Prostate gland (tissue), 2 donors: Measurements from ENCODE around the gene DHRS7. TPM values are rescaled to one million over a fixed set of nuclear protein-coding genes. Genes with fewer than 3 reads are reported as not detected.

Experiments
- DNase-seq: peaks from one replicate; pipeline ENCODE4 v3.0.0-alpha.2; 2019; ENCODE audit warnings: low spot score
- H3K27ac ChIP-seq, 2 donors: fragments of 200-600 bp; sonication (generic); 2 replicates each; pipeline ENCODE4 v1.5.1; 2017 to 2019
- H3K27me3 ChIP-seq: fragments of 200-600 bp; sonication (generic); replicated peaks from 2 replicates; pipeline ENCODE4 v1.5.1; 2019; ENCODE audit not compliant: insufficient read depth
- H3K36me3 ChIP-seq, 2 donors: fragments of 200-600 bp; sonication (generic); 1 replicate in 1 of 2; 2 replicates in 1 of 2; pipeline versions ENCODE4 v1.5.1 to v1.8.1; 2017 to 2019
- H3K4me1 ChIP-seq: fragments of 200-600 bp; sonication (generic); replicated peaks from 2 replicates; pipeline ENCODE4 v1.5.1; 2019
- H3K4me3 ChIP-seq, 2 donors: fragments of 200-600 bp; sonication (generic); 2 replicates each; pipeline ENCODE4 v1.5.1; 2017 to 2019
- H3K9me3 ChIP-seq: fragments of 200-600 bp; sonication (generic); 2 replicates; pipeline ENCODE4 v1.5.1; 2017
- CTCF ChIP-seq, 4 experiments: fragments of 200-600 bp in 2 of 4; fragments of 450-650 bp in 2 of 4; sonication (generic) in 2 of 4; IDR thresholded peaks; 1 replicate in 3 of 4; 2 replicates in 1 of 4; pipeline ENCODE4 v1.5.1; 2016 to 2019; ENCODE audit warnings: antibody characterized with exemption in 4 of 4, mild to moderate bottlenecking in 2 of 4, moderate library complexity in 2 of 4
- POLR2A ChIP-seq: fragments of 450-650 bp; IDR thresholded peaks from one replicate; pipeline ENCODE4 v1.6.1; 2016; ENCODE audit warnings: antibody characterized with exemption, mild to moderate bottlenecking
- POLR2AphosphoS5 ChIP-seq: sonication (generic); formaldehyde crosslinking; IDR thresholded peaks from one replicate; pipeline ENCODE4 v1.6.1; 2017; ENCODE audit warnings: antibody characterized with exemption
- WGBS: methylation state at CpG from one replicate; pipeline ENCODE4 v1.1.5; 2018; 5-methylcytosine and 5-hydroxymethylcytosine counted together
- intact Hi-C: fragments of 100-400 bp; cut with DNase I; formaldehyde crosslinking; loops from one replicate; pipeline ENCODE4 v1.14.2; 2022
- total RNA-seq, 2 donors: library from RNA; depleted of rRNA; stranded (reverse); fragments of >200 nt; gene quantifications; one replicate each; pipeline ENCODE4 v1.1.0, GENCODE V29; 2016

DHRS7 gene
- 1,000 to 10,000 TPM in 1 of 2 donors, 100 to 1,000 TPM in 1; 182 to 2,241 TPM for total RNA-seq

- TF ChIP-seq POLR2AphosphoS5 (peak; percentile 2), POLR2A (peak; percentile 65), CTCF (IDR thresholded peaks at IDR 0.05) (peak; percentile 45 to 76 (median 66))
- no peaks in the 10 kb centered on the region for H3K36me3 ChIP-seq
- peak within 1 kb of the TSS; percentile 95 to 97 for H3K27ac ChIP-seq
- H3K9me3 ChIP-seq: no peaks in the 10 kb centered on the region
- no peaks in the 10 kb centered on the region for H3K27me3 ChIP-seq
- intact Hi-C loops: loop anchor here (5.0 kb wide), 1 partner anchor 73 kb away; the partner anchor contains the start of gene PCNX4
- H3K4me3 ChIP-seq: peak within 1 kb of the TSS; percentile 85 to 86
- WGBS: under 1% methylated on average over 67 of the region's 68 CpGs
- H3K4me1 ChIP-seq: no peaks in the 10 kb centered on the region
- peak; percentile 86 for DNase-seq
Measured at GRCh38 chr14:60164712-60165546, at the start of gene DHRS7. Gene DHRS7 (minus strand): TSS chr14:60165398. CDS start chr14:60165309, 89 bp downstream.

- no peak overlapping the region for H3K27ac ChIP-seq
- H3K9me3 ChIP-seq: no peaks in the 10 kb centered on the region
- TF ChIP-seq CTCF (IDR thresholded peaks at IDR 0.05): no peak
- no peak for TF ChIP-seq POLR2A
- TF ChIP-seq POLR2AphosphoS5: no peak
- H3K27me3 ChIP-seq: no peaks in the 10 kb centered on the region
- intact Hi-C loops: no loop called here
- no peak for DNase-seq
- H3K4me3 ChIP-seq: no peak overlapping the region
- 57% methylated on average over 1 of the region's 1 CpG for WGBS
- no peaks in the 10 kb centered on the region for H3K36me3 ChIP-seq
- no peaks in the 10 kb centered on the region for H3K4me1 ChIP-seq
Measured at GRCh38 chr14:60214415-60215126, 49.4 kb upstream of the DHRS7 start.

GRCh38 chr14:60214003-60214402 is 48.8 kb upstream of the DHRS7 start:
- WGBS: 75% methylated on average over 3 of the region's 3 CpGs
- no peak for DNase-seq
- intact Hi-C loops: no loop called here
- Histone ChIP-seq H3K4me1 (no peaks in the 10 kb centered on the region), H3K27me3 (no peaks in the 10 kb centered on the region), H3K9me3 (no peaks in the 10 kb centered on the region), H3K27ac (no peak overlapping the region), H3K36me3 (no peaks in the 10 kb centered on the region), H3K4me3 (no peak overlapping the region)
- TF ChIP-seq POLR2A (no peak), CTCF (IDR thresholded peaks at IDR 0.05) (no peak), POLR2AphosphoS5 (no peak)

- TF ChIP-seq POLR2AphosphoS5: no peak
- TF ChIP-seq POLR2A: no peak
- TF ChIP-seq CTCF (IDR thresholded peaks at IDR 0.05): no peak
- Histone ChIP-seq H3K4me1 (no peaks in the 10 kb centered on the region), H3K4me3 (no peak overlapping the region), H3K36me3 (no peaks in the 10 kb centered on the region), H3K27ac (no peak overlapping the region), H3K9me3 (no peaks in the 10 kb centered on the region), H3K27me3 (no peaks in the 10 kb centered on the region)
- WGBS: 95% methylated on average over 5 of the region's 5 CpGs
- no peak for DNase-seq
- intact Hi-C loops: no loop called here
Measured at GRCh38 chr14:60212503-60213371, 47.5 kb upstream of the DHRS7 start.
